Measurements from ENCODE around the gene CIB4. TPM values are rescaled to one million over a fixed set of nuclear protein-coding genes. Genes with fewer than 3 reads are reported as not detected.

The CIB4 gene
- total RNA-seq, 1 donor from 2014 or later, result not detected

DNA sequence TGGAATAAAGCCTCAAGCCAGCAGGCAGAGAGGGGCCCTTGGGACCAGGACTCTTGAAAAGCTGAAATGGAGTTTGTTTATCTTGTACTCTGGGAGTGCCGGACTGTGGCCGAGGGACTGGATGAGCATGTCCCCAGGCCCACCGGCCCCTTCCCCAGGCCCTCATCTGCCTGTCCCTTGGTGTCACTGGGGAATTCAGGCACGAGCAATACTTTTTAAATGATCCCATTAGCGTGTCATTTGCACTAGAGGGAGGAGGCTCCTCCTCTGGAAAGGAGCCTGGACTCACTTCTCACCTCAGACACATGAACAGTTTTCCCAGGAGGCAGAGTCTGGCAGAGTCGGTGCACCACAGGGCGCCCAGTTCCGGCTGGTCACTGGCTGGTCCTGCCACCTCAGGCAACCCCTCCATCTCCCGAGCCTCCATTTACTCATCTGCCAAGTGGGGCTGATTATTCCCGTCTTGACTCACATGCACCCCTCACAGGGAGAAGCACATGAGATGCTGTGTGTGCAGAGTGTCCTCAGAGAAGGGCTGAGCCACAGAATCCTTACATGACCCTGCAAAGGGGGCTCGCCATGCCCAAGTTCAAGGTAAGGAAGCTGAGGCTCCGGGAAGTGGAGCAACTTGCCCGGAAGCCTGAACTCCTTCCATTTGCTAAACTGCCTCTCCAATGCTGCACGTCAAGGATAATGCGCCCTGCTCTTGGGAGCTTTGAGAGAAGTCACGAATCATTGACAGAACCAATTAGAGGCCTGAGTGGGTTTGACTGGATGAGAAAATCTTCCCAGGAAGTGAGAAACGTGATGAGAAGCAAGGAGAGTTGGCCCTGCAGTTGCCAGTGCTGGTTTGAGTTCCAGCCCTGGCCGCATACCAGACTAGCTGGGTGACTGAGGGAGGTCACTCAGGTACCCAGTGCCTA is 26.7 kb downstream of the CIB4 start:
- Histone ChIP-seq H3K27me3 (ENCODE audit: control insufficient read depth, insufficient read depth, low read length) (peaks cover 28% of the 10 kb centered on the region), H3K4me3 (ENCODE audit: low read depth, low read length) (no peak overlapping the region), H3K36me3 (ENCODE audit: control insufficient read depth, insufficient read depth, low read length) (no peaks in the 10 kb centered on the region)
- FAIRE-seq (no peak), DNase-seq (ENCODE audit: low read depth) (no peak)
- TF ChIP-seq, protein P1, sequence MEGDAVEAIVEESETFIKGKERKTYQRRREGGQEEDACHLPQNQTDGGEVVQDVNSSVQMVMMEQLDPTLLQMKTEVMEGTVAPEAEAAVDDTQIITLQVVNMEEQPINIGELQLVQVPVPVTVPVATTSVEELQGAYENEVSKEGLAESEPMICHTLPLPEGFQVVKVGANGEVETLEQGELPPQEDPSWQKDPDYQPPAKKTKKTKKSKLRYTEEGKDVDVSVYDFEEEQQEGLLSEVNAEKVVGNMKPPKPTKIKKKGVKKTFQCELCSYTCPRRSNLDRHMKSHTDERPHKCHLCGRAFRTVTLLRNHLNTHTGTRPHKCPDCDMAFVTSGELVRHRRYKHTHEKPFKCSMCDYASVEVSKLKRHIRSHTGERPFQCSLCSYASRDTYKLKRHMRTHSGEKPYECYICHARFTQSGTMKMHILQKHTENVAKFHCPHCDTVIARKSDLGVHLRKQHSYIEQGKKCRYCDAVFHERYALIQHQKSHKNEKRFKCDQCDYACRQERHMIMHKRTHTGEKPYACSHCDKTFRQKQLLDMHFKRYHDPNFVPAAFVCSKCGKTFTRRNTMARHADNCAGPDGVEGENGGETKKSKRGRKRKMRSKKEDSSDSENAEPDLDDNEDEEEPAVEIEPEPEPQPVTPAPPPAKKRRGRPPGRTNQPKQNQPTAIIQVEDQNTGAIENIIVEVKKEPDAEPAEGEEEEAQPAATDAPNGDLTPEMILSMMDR (IDR thresholded peaks at IDR 0.05; ENCODE audit: insufficient read depth, low read length, severe bottlenecking), result no peak

DNA sequence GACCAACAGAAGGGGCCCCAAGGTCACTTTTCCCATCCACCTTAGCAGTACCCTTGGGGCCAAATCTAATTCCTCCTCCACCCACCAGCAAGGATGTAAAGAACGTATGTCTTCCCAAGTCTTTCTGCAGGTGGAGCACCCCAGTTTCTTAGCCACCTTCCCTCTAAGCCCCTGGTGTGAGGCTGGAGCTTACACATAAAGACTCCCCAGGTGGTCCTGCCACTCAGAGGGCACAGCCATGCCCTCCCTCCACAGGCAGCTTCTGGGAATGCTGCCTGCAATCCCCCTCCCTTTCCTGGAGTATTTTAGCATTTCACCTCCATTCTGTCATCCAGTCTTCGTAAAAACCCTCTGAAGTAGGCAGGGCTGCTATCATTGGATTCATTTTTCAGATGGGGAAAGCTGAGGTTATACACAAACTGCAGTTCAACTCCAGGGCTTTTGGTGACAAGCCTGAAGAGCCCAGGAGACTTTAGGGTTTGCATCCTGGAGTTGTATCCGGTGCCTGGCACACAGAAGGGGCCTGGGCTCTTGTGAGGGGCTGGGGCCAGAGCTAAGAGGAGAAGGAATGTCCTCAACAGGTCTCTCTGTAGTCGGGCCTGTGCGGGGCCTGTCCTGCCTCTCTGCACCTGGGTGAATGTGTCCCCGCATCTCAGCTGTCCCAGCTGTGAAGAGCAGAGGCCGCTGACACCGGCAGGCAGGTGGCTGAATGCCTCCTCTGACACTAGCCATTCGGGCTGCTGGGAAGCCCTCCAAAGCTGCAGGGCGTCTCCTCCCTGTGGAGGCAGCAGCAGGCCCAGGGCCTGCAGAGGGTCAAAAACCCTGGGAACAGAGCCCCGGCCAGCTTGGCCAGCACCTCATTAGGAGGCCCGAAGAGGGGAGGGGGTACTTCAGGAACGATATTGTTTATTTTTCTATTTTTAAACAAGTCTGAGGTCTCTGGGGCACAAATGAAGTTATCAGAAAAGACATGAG is 27.6 kb downstream of the CIB4 start:
- DNase-seq (ENCODE audit: low read depth) (no peak), FAIRE-seq (no peak)
- Histone ChIP-seq H3K27me3 (ENCODE audit: control insufficient read depth, insufficient read depth, low read length) (peaks cover 25% of the 10 kb centered on the region), H3K36me3 (ENCODE audit: control insufficient read depth, insufficient read depth, low read length) (no peaks in the 10 kb centered on the region), H3K4me3 (ENCODE audit: low read depth, low read length) (no peak overlapping the region)
- TF ChIP-seq, protein P1 (IDR thresholded peaks at IDR 0.05; ENCODE audit: insufficient read depth, low read length, severe bottlenecking), result no peak

DNA sequence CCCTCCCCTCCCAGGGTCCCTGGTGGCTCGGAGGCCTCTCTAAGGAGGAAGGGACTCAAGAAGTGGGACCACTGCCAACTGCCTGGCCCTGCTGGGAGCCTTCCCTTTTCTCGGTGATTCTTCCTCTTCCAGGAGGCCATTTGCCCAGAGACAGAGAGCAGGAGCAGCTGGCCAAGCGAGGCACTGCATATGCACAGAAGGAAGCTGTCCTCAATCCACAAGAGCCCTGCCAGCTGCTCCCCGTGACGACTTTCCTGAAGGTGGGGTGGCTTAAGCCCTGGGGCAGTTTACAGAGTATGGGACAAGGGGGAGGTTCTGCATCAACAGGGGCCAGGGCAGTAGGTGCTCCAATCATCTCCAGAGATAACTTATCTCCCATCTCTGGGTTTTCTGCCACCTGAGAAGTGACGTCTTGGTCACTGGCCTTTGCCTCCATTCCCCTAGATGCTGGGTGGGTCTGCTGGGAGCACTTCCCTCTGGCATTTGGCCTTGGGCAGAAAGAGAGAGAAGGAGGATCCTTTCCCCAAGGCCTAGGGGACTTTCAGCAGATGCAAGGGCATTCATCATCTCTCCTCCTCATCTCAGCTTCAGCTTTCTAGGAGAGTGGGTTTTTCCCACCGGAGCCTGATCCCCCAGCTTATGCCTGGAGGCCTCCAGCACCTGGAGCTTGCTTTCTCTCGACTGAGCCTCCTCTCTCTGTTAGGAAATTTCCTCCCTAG is 28.5 kb downstream of the CIB4 start:
- no peak overlapping the region for H3K4me3 ChIP-seq (ENCODE audit: low read depth, low read length)
- TF ChIP-seq, protein P1 (IDR thresholded peaks at IDR 0.05; ENCODE audit: insufficient read depth, low read length, severe bottlenecking), result no peak
- FAIRE-seq (no peak), DNase-seq (ENCODE audit: low read depth) (no peak)
- no peaks in the 10 kb centered on the region for H3K36me3 ChIP-seq (ENCODE audit: control insufficient read depth, insufficient read depth, low read length)
- peaks cover 22% of the 10 kb centered on the region for H3K27me3 ChIP-seq (ENCODE audit: control insufficient read depth, insufficient read depth, low read length)

DNA sequence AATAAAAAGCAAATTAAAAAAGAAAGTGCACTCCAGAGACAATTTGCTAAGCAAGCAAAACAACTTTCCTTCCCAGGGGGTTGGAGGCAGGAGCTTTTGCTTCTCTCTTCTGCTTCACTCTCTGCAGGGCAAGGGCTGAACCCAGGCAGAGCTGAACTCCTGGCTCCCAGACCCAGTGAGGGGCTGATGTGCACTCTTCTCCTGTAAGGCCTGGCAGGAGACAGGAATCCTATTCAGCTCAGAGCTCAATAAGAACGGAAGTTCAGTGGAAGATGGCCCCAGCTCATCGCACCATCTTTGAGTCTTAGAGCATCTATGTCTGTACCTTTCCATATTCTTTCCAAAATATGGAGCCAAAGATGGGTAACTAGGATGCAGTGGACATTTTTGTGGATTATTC is 29.1 kb downstream of the CIB4 start:
- FAIRE-seq (no peak), DNase-seq (ENCODE audit: low read depth) (no peak)
- peaks cover 19% of the 10 kb centered on the region for H3K27me3 ChIP-seq (ENCODE audit: control insufficient read depth, insufficient read depth, low read length)
- no peak overlapping the region for H3K4me3 ChIP-seq (ENCODE audit: low read depth, low read length)
- H3K36me3 ChIP-seq (ENCODE audit: control insufficient read depth, insufficient read depth, low read length), result no peaks in the 10 kb centered on the region
- TF ChIP-seq, protein P1 (IDR thresholded peaks at IDR 0.05; ENCODE audit: insufficient read depth, low read length, severe bottlenecking), result no peak

DNA sequence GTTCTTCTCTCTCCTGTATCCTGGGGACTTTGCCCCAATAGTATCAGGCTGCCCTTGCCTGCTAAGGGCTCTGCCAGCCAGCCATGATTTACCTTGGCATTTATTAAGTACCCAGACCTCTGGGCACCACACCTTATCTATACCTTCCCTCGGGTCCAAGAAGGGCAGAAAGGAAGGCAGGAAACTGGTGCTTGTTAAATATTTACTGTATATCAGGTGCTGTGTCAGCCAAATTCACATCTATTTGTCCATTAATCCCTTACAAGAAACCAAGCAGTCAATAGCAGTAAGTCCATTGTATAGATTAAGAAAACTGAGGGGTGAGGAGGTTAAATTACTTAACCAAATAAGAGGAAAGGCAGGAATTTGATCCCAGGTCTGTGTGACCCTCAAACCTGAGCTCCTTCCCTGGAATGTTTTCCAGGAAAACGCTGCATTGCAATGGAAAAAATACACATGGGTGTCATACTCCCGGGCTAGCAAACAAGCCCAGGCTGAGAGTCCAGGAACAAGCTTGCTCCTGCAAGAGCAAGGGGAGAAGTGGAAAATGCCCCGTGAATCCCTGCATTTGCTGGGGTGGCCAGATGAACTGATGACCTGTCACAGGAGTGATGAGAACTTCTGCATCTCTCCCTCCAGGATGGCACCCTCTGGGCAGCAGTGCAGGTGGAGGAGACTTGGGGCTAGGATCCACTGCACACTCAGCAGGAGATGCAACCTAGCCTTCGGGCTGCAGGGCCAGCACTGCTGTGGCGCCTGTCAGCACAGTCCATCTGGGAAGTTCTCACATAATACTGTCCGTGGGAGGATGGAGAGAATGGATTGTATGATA is 30.4 kb downstream of the CIB4 start:
- DNase-seq (ENCODE audit: low read depth), result no peak
- TF ChIP-seq, protein P1 (IDR thresholded peaks at IDR 0.05; ENCODE audit: insufficient read depth, low read length, severe bottlenecking), result no peak
- Histone ChIP-seq H3K4me3 (ENCODE audit: low read depth, low read length) (no peak overlapping the region), H3K36me3 (ENCODE audit: control insufficient read depth, insufficient read depth, low read length) (no peaks in the 10 kb centered on the region), H3K27me3 (ENCODE audit: control insufficient read depth, insufficient read depth, low read length) (peaks cover 16% of the 10 kb centered on the region)
- no peak for FAIRE-seq

All from bronchial epithelial cell (primary cell).